ENCODE measurements around the gene ZNF799.
"Not testable (repeated sequence)": the region's sequence is repeated elsewhere in the genome, so short reads cannot be mapped to it uniquely, and the experiment has no call there.

The ZNF799 gene

GRCh38 chr19:12362236-12362635 is 38.8 kb downstream of the ZNF799 start:
- not testable (repeated sequence) for DNase-seq

GRCh38 chr19:12353375-12353774 is 47.7 kb downstream of the ZNF799 start:
- no peak for DNase-seq

- no peak for DNase-seq
Observed at GRCh38 chr19:12350890-12351197, 50.2 kb downstream of the ZNF799 start.

GRCh38 chr19:12350185-12350889 is 50.7 kb downstream of the ZNF799 start:
- no peak for DNase-seq

- DNase-seq, result no peak
Observed at GRCh38 chr19:12346896-12347295, 54.2 kb downstream of the ZNF799 start.

GRCh38 chr19:12345197-12345596 is 55.9 kb downstream of the ZNF799 start:
- no peak for DNase-seq

Data from HCEC 1CT (cell line).